ENCODE measurements around the gene CYP2A7.
"Not testable (repeated sequence)": the region's sequence is repeated elsewhere in the genome, so short reads cannot be mapped to it uniquely, and the experiment has no call there.

Gene CYP2A7

GRCh38 chr19:40907968-40908735 is 26.1 kb upstream of the CYP2A7 start:
- no peaks in the 10 kb centered on the region for H3K4me1 ChIP-seq (ENCODE audit: control insufficient read depth, insufficient read depth, low read length)
- no peak overlapping the region for H3K4me3 ChIP-seq (ENCODE audit: low read depth, low read length)
- H3K36me3 ChIP-seq (ENCODE audit: control insufficient read depth in 2 of 2, insufficient read depth in 1 of 2, low read length in 2 of 2) = no peaks in the 10 kb centered on the region
- CTCF ChIA-PET = interaction anchor here (0.7 to 2.4 kb wide), 5 partner anchors 24 to 273 kb away, joined by 3 to 9 read pairs (median 5); partner anchors contain the start of gene RAB4B
- peak; percentile 65; the same call in 1 of the 2 replicates for TF ChIP-seq ZNF664 (tag by site-specific recombination; IDR thresholded peaks at IDR 0.05)
- no peak for TF ChIP-seq KLF10 (tag by site-specific recombination; IDR thresholded peaks at IDR 0.05)
- TF ChIP-seq KLF1 (tag by site-specific recombination; IDR thresholded peaks at IDR 0.05) = peak; percentile 62
- H3K27ac ChIP-seq (ENCODE audit: extremely low read depth, low read depth, low read length) = no peak overlapping the region
- POLR2A ChIA-PET = interaction anchor here (0.6 kb wide), 1 partner anchor 109 kb away, joined by 4 read pairs; no protein-coding TSS in a partner anchor
- no peaks in the 10 kb centered on the region; the same call in 1 of the 2 replicates for H3K9me3 ChIP-seq (ENCODE audit: control insufficient read depth, insufficient read depth, low read depth, low read length)

GRCh38 chr19:40906512-40906911 is 24.5 kb upstream of the CYP2A7 start:
- Histone ChIP-seq H3K27ac (ENCODE audit: extremely low read depth, low read depth, low read length) (no peak overlapping the region; the same call in 1 of the 2 replicates), H3K9me3 (ENCODE audit: control insufficient read depth, insufficient read depth, low read depth, low read length) (no peaks in the 10 kb centered on the region; the same call in 1 of the 2 replicates), H3K4me1 (ENCODE audit: control insufficient read depth, insufficient read depth, low read length) (no peaks in the 10 kb centered on the region), H3K4me3 (ENCODE audit: low read depth, low read length) (no peak overlapping the region), H3K36me3 (ENCODE audit: control insufficient read depth in 2 of 2, insufficient read depth in 1 of 2, low read length in 2 of 2) (no peaks in the 10 kb centered on the region)
- ChIA-PET POLR2A (no interaction called here), CTCF (interaction anchor here (0.6 to 2.4 kb wide), 5 partner anchors 26 to 318 kb away, joined by 3 to 9 read pairs (median 4); no protein-coding TSS in a partner anchor)
- TF ChIP-seq ZNF549 (tag by site-specific recombination; IDR thresholded peaks at IDR 0.05) (no peak), ZNF660 (tag by site-specific recombination; IDR thresholded peaks at IDR 0.05) (peak; percentile 92; the same call in 1 of the 2 replicates)

GRCh38 chr19:40904673-40905156 is 22.7 kb upstream of the CYP2A7 start:
- not testable (repeated sequence) for H3K9me3 ChIP-seq (ENCODE audit: control insufficient read depth, insufficient read depth, low read depth, low read length); H3K4me3 ChIP-seq (ENCODE audit: low read depth, low read length); H3K36me3 ChIP-seq (ENCODE audit: control insufficient read depth in 2 of 2, insufficient read depth in 1 of 2, low read length in 2 of 2); H3K27ac ChIP-seq (ENCODE audit: extremely low read depth, low read depth, low read length); H3K4me1 ChIP-seq (ENCODE audit: control insufficient read depth, insufficient read depth, low read length)
- ChIA-PET CTCF (interaction anchor here (0.7 to 1.9 kb wide), 2 partner anchors 28 to 97 kb away, joined by 3 to 4 read pairs; no protein-coding TSS in a partner anchor), POLR2A (interaction anchor here (0.6 to 1.3 kb wide), 4 partner anchors 32 to 126 kb away, joined by 3 to 4 read pairs (median 3); partner anchors contain the start of gene RAB4B)
- TF ChIP-seq ZBTB21 (tag by site-specific recombination; IDR thresholded peaks at IDR 0.05) = peak; percentile 91
- peak; percentile 19; the same call in 1 of the 2 replicates for TF ChIP-seq ZFP37 (tag by site-specific recombination; IDR thresholded peaks at IDR 0.05)
- 0 out of 2 replicates have a peak, but pooled peaks have one; percentile 42 for TF ChIP-seq SP7 (tag by site-specific recombination; IDR thresholded peaks at IDR 0.05)
- peak; percentile 92 for TF ChIP-seq ZFP69B (tag by site-specific recombination; IDR thresholded peaks at IDR 0.05)
- peak; percentile 68 for TF ChIP-seq PRDM10 (tag by site-specific recombination; IDR thresholded peaks at IDR 0.05)
- peak; percentile 88 for TF ChIP-seq ZNF629 (tag by site-specific recombination; IDR thresholded peaks at IDR 0.05)
- peak; percentile 44; the same call in 1 of the 2 replicates for TF ChIP-seq YY2 (tag by site-specific recombination; IDR thresholded peaks at IDR 0.05)
- peak; percentile 79 for TF ChIP-seq BCL6B (tag by site-specific recombination; IDR thresholded peaks at IDR 0.05)
- peak; percentile 38; the same call in 1 of the 2 replicates for TF ChIP-seq ZNF518A (tag by site-specific recombination; conservative IDR thresholded peaks at IDR 0.05; ENCODE audit: low read depth)
- peak; percentile 97 for TF ChIP-seq ZNF335 (tag by site-specific recombination; conservative IDR thresholded peaks at IDR 0.05)
- TF ChIP-seq KLF8 (tag by site-specific recombination; IDR thresholded peaks at IDR 0.05) = peak; percentile 29
- peak; percentile 82 for TF ChIP-seq ZEB2 (tag by site-specific recombination; IDR thresholded peaks at IDR 0.05)
